GM12878 (cell line): ENCODE results near the gene TNFRSF14. TPM values are rescaled to one million over a fixed set of nuclear protein-coding genes. Genes with fewer than 3 reads are reported as not detected.

Experiments
- ATAC-seq: fragments of 200-7000 bp; cut with Tn5 transposase; 3 replicates; pipeline ENCODE4 v1.9.1; 2020; ENCODE audit warnings: mild to moderate bottlenecking, moderate library complexity
- BruUV-seq: library from RNA; stranded (reverse); fragments of 400-500 nt; replicated peaks from 2 replicates; lab custom pipeline; 2021; lab: Mats Ljungman, UMichigan
- CTCF ChIA-PET: fragments of 300-600 bp; sonication (Branson Sonifier 250); formaldehyde crosslinking; extraction: SDS; loops from one replicate; lab custom pipeline; 2021; ENCODE audit warnings: inconsistent platforms; lab: Yijun Ruan, JAX
- POLR2A ChIA-PET: fragments of 350-600 bp; formaldehyde crosslinking; extraction: SDS; loops from one replicate; lab custom pipeline; 2021; ENCODE audit warnings: inconsistent platforms; lab: Charles Lee
- RAD21 ChIA-PET: fragments of 300-600 bp; sonication (Branson Sonifier 250); formaldehyde crosslinking; loops from one replicate; lab custom pipeline; 2023; ENCODE audit warnings: antibody characterized with exemption; ENCODE audit not compliant: unreplicated experiment; lab: Charles Lee
- SMC1A ChIA-PET: fragments of 300-600 bp; sonication (Branson Sonifier 250); formaldehyde crosslinking; loops from one replicate; lab custom pipeline; 2023; ENCODE audit not compliant: unreplicated experiment, uncharacterized antibody; lab: Charles Lee
- DNase-seq: peaks from one replicate; pipeline ENCODE4 v3.0.0-alpha.2; 2011; ENCODE audit warnings: low read depth, low spot score
- FAIRE-seq: peaks from 3 replicates; lab custom pipeline; 2011; peaks lifted over from hg19 to GRCh38; lab: Jason Lieb, UNC
- H2AFZ ChIP-seq: 2 replicates; pipeline ENCODE4 v1.6.0; 2011; ENCODE audit warnings: low read depth, low read length, control low read depth; ENCODE audit not compliant: control insufficient read depth
- H3K27ac ChIP-seq: 2 replicates; pipeline ENCODE4 v1.5.1; 2011; ENCODE audit warnings: control low read depth; ENCODE audit not compliant: control insufficient read depth, insufficient read depth
- H3K27me3 ChIP-seq, 2 experiments: replicated peaks in 1 of 2; 2 replicates each; pipeline versions ENCODE4 v1.6.0 to v1.6.1; 2011; ENCODE audit warnings: low read length in 1 of 2; ENCODE audit not compliant: control insufficient read depth in 2 of 2, insufficient read depth in 2 of 2
- H3K36me3 ChIP-seq, 2 experiments: 2 replicates each; pipeline ENCODE4 v1.5.1; 2011; ENCODE audit warnings: low read length in 1 of 2; ENCODE audit not compliant: control insufficient read depth in 2 of 2, insufficient read depth in 2 of 2
- H3K4me1 ChIP-seq: 2 replicates; pipeline ENCODE4 v1.6.1; 2011; ENCODE audit warnings: mild to moderate bottlenecking, low read length, moderate library complexity, mixed read lengths; ENCODE audit not compliant: control insufficient read depth, insufficient read depth
- H3K4me2 ChIP-seq: 2 replicates; pipeline ENCODE4 v1.6.0; 2011; ENCODE audit warnings: control low read depth; ENCODE audit not compliant: control insufficient read depth, insufficient read depth
- H3K4me3 ChIP-seq: fragments of 200-600 bp; sonication (generic); 2 replicates; pipeline ENCODE4 v1.5.1; 2016
- H3K79me2 ChIP-seq: 2 replicates; pipeline ENCODE4 v1.6.0; 2011; ENCODE audit warnings: low read length; ENCODE audit not compliant: control insufficient read depth, insufficient read depth
- H3K9ac ChIP-seq: 2 replicates; pipeline ENCODE4 v1.8.0; 2011; ENCODE audit warnings: low read length, control low read depth, mixed read lengths; ENCODE audit not compliant: control insufficient read depth, insufficient read depth
- H3K9me3 ChIP-seq: replicated peaks from 3 replicates; pipeline ENCODE4 v1.5.1; 2011; ENCODE audit warnings: mild to moderate bottlenecking, low read length; ENCODE audit not compliant: control insufficient read depth, insufficient read depth
- H4K20me1 ChIP-seq: 2 replicates; pipeline ENCODE4 v1.6.0; 2011; ENCODE audit not compliant: control insufficient read depth, insufficient read depth
- CTCF ChIP-seq, 3 experiments: IDR thresholded peaks in 2 of 3; conservative IDR thresholded peaks in 1 of 3; 2 replicates each; pipeline ENCODE4 v1.5.1; 2011; ENCODE audit warnings: low read depth in 3 of 3, low read length in 3 of 3, mild to moderate bottlenecking in 3 of 3, control low read depth in 2 of 3, moderate library complexity in 2 of 3, inconsistent platforms in 1 of 3, mixed read lengths in 1 of 3; ENCODE audit not compliant: control insufficient read depth in 2 of 3, insufficient read depth in 1 of 3; ENCODE audit errors: extremely low read depth in 1 of 3
- E2F4 ChIP-seq: IDR thresholded peaks from 2 replicates; pipeline ENCODE4 v1.6.1; 2012; ENCODE audit warnings: low read depth, low read length, improper control_type of control experiment
- ESRRA ChIP-seq: IDR thresholded peaks from 2 replicates; pipeline ENCODE4 v1.6.1; 2012; ENCODE audit warnings: mild to moderate bottlenecking, low read length, improper control_type of control experiment
- KDM1A ChIP-seq: fragments of 200-600 bp; sonication (generic); IDR thresholded peaks from 2 replicates; pipeline ENCODE4 v1.6.1; 2016; ENCODE audit warnings: borderline replicate concordance
- MEF2B ChIP-seq: fragments of 450-650 bp; IDR thresholded peaks from 2 replicates; pipeline ENCODE4 v1.6.1; 2018; ENCODE audit warnings: mild to moderate bottlenecking, moderate library complexity; ENCODE audit not compliant: partially characterized antibody, poor library complexity, severe bottlenecking
- MTA2 ChIP-seq: fragments of 450-650 bp; IDR thresholded peaks from 2 replicates; pipeline ENCODE4 v1.6.1; 2016; ENCODE audit warnings: low read depth, mild to moderate bottlenecking, moderate library complexity
- NFXL1 ChIP-seq: fragments of 450-650 bp; IDR thresholded peaks from 2 replicates; pipeline ENCODE4 v1.6.1; 2017; ENCODE audit warnings: antibody characterized with exemption, mild to moderate bottlenecking, borderline replicate concordance
- NR2C1 ChIP-seq: fragments of 450-650 bp; IDR thresholded peaks from 2 replicates; pipeline ENCODE4 v1.6.1; 2017; ENCODE audit warnings: antibody characterized with exemption, mild to moderate bottlenecking, moderate library complexity
- PAX8 ChIP-seq: fragments of 450-650 bp; IDR thresholded peaks from 2 replicates; pipeline ENCODE4 v1.6.1; 2017; ENCODE audit warnings: mild to moderate bottlenecking, moderate library complexity
- PBX3 ChIP-seq: IDR thresholded peaks from 2 replicates; pipeline ENCODE4 v1.6.1; 2011; ENCODE audit warnings: mild to moderate bottlenecking, low read depth, low read length, moderate library complexity; ENCODE audit not compliant: insufficient replicate concordance
- POLR2A ChIP-seq: IDR thresholded peaks from 2 replicates; pipeline ENCODE4 v1.6.1; 2011; ENCODE audit warnings: low read depth, mild to moderate bottlenecking, low read length
- RFX5 ChIP-seq: IDR thresholded peaks from 2 replicates; pipeline ENCODE4 v1.6.1; 2011; ENCODE audit warnings: low read depth, low read length, improper control_type of control experiment
- TAF1 ChIP-seq: IDR thresholded peaks from 2 replicates; pipeline ENCODE4 v1.6.1; 2011; ENCODE audit warnings: mild to moderate bottlenecking, low read depth, low read length, borderline replicate concordance
- TCF12 ChIP-seq: IDR thresholded peaks from 2 replicates; pipeline ENCODE4 v1.6.1; 2011; ENCODE audit warnings: low read depth, mild to moderate bottlenecking, low read length
- WRNIP1 ChIP-seq: IDR thresholded peaks from 2 replicates; pipeline ENCODE4 v1.6.1; 2011; ENCODE audit warnings: low read depth, low read length, improper control_type of control experiment, borderline replicate concordance
- ZNF687 ChIP-seq: fragments of 450-650 bp; IDR thresholded peaks from 2 replicates; pipeline ENCODE4 v1.6.1; 2017; ENCODE audit warnings: mild to moderate bottlenecking, moderate library complexity
- WGBS: methylation state at CpG from one replicate; pipeline ENCODE4 v1.1.6; 2016; ENCODE audit warnings: low lambda C conversion rate; ENCODE audit not compliant: insufficient replicate concordance, insufficient coverage; ENCODE audit errors: missing lambda C conversion rate; 5-methylcytosine and 5-hydroxymethylcytosine counted together
- in situ Hi-C: fragments of 300-500 bp; cut with MboI; formaldehyde crosslinking; loops from 9 replicates; pipeline ENCODE4 v1.14.3; 2018; ENCODE audit warnings: mixed read lengths
- intact Hi-C: fragments of 100-400 bp; cut with micrococcal nuclease; formaldehyde crosslinking; loops from one replicate; pipeline ENCODE4 v1.14.2; 2022; ENCODE audit not compliant: unreplicated experiment
- polyA plus RNA-seq, 11 experiments: library from polyadenylated mRNA; depleted of rRNA in 4 of 11; unstranded in 6 of 11; stranded (reverse) in 5 of 11; fragments of >200 nt; fragmentation: Nextera tagmentation in 4 of 11; fragmentation: Illumina TruSeq in 1 of 11; extraction: Ambion mirVana in 4 of 11; extraction: Trizol in 1 of 11; gene quantifications; 1 replicate in 1 of 11; 2 replicates in 10 of 11; pipeline versions ENCODE4 v1.2.1 to v1.2.3, GENCODE V29; 2011 to 2016; ENCODE audit warnings: inconsistent platforms in 2 of 11, missing spikeins in 2 of 11, low read depth in 1 of 11
- total RNA-seq, 4 experiments: library from RNA; depleted of rRNA in 3 of 4; stranded (reverse); fragments of >200 nt in 3 of 4; fragmentation: Illumina TruSeq in 1 of 4; extraction: Trizol in 1 of 4; gene quantifications; 2 replicates each; pipeline versions ENCODE4 v1.2.1 to v1.2.3, GENCODE V29; 2013 to 2021

The TNFRSF14 gene
- total and polyA plus RNA-seq, 10 of the 15 experiments (the other 5 are each of a cell fraction or from before 2014, with no cell fraction given) = 0.43 to 114 (median 41.5) TPM

GRCh38 chr1:2534687-2535441 lies 21.3 kb upstream of the TNFRSF14 start:
- H3K27ac ChIP-seq = no peak overlapping the region
- H3K4me3 ChIP-seq = no peak overlapping the region
- ChIA-PET SMC1A (no interaction called here), CTCF (no interaction called here), POLR2A (no interaction called here), RAD21 (interaction anchor here (1.1 kb wide), 1 partner anchor 13 kb away, joined by 3 read pairs; no protein-coding TSS in a partner anchor)
- no peak for FAIRE-seq
- no peak overlapping the region for H2AFZ ChIP-seq
- no TSS peak for BruUV-seq
- no peaks in the 10 kb centered on the region for H3K79me2 ChIP-seq
- no peaks in the 10 kb centered on the region for H3K9me3 ChIP-seq
- no peak for ATAC-seq
- no peaks in the 10 kb centered on the region for H4K20me1 ChIP-seq
- no peak overlapping the region for H3K4me2 ChIP-seq
- 17% methylated on average over 16 of the region's 18 CpGs for WGBS
- no peak overlapping the region for H3K9ac ChIP-seq
- no peak for DNase-seq
- H3K36me3 ChIP-seq = no peaks in the 10 kb centered on the region
- in situ Hi-C loops = no loop called here
- peaks cover 6 to 14% of the 10 kb centered on the region in 2 experiments for H3K27me3 ChIP-seq
- intact Hi-C loops = no loop called here
- no peaks in the 10 kb centered on the region for H3K4me1 ChIP-seq
- no peak for TF ChIP-seq ESRRA
- no peak for TF ChIP-seq POLR2A
- no peak for TF ChIP-seq PBX3
- TF ChIP-seq RFX5 = no peak
- no peak for TF ChIP-seq E2F4
- TF ChIP-seq MTA2 = no peak
- TF ChIP-seq MEF2B = no peak
- TF ChIP-seq WRNIP1 = no peak
- TF ChIP-seq NFXL1 = no peak
- no peak for TF ChIP-seq TAF1
- TF ChIP-seq KDM1A = no peak
- TF ChIP-seq ZNF687 = no peak
- no peak for TF ChIP-seq PAX8
- no peak for TF ChIP-seq NR2C1
- no peak for TF ChIP-seq CTCF (IDR thresholded peaks at IDR 0.05 in 2 of 3, conservative IDR thresholded peaks at IDR 0.05 in 1 of 3; ENCODE audit: control insufficient read depth in 2 of 3, extremely low read depth in 1 of 3, insufficient read depth in 1 of 3, low read depth in 3 of 3, low read length in 3 of 3)
- TF ChIP-seq TCF12 = no peak
